Spleen (tissue), 11 donors: Measurements from ENCODE around the gene IQGAP2. TPM values are rescaled to one million over a fixed set of nuclear protein-coding genes. Genes with fewer than 3 reads are reported as not detected.

Experiments used
- DNase-seq: peaks from one replicate; pipeline ENCODE4 v3.0.0-alpha.2; 2020
- H3K27ac ChIP-seq, 8 donors: fragments of 200-600 bp; sonication (generic) in 7 of 8; 1 replicate in 4 of 8; 2 replicates in 4 of 8; pipeline versions ENCODE4 v1.5.0 to v1.8.0; 2016 to 2021; ENCODE audit warnings: inconsistent platforms in 4 of 8, mild to moderate bottlenecking in 4 of 8, moderate library complexity in 1 of 8
- H3K27me3 ChIP-seq, 7 donors: fragments of 200-600 bp; sonication (generic) in 6 of 7; replicated peaks in 1 of 7; 1 replicate in 4 of 7; 2 replicates in 3 of 7; pipeline versions ENCODE4 v1.5.0 to v1.8.0; 2016 to 2021; ENCODE audit warnings: inconsistent platforms in 3 of 7, mild to moderate bottlenecking in 1 of 7
- H3K36me3 ChIP-seq, 6 donors: fragments of 200-600 bp; sonication (generic) in 5 of 6; 1 replicate in 4 of 6; 2 replicates in 2 of 6; pipeline versions ENCODE4 v1.5.0 to v1.8.0; 2016 to 2021; ENCODE audit warnings: inconsistent platforms in 2 of 6
- H3K4me1 ChIP-seq, 6 donors: fragments of 200-600 bp; sonication (generic) in 5 of 6; 1 replicate in 3 of 6; 2 replicates in 3 of 6; pipeline versions ENCODE4 v1.5.0 to v1.8.0; 2016 to 2021; ENCODE audit warnings: inconsistent platforms in 3 of 6
- H3K4me3 ChIP-seq, 8 donors: fragments of 200-600 bp; sonication (generic) in 7 of 8; 1 replicate in 4 of 8; 2 replicates in 4 of 8; pipeline versions ENCODE4 v1.5.0 to v1.8.0; 2016 to 2021; ENCODE audit warnings: inconsistent platforms in 4 of 8, mild to moderate bottlenecking in 4 of 8, moderate library complexity in 2 of 8
- H3K9me3 ChIP-seq, 8 donors: fragments of 200-600 bp; sonication (generic) in 7 of 8; 1 replicate in 4 of 8; 2 replicates in 4 of 8; pipeline versions ENCODE4 v1.5.0 to v1.8.0; 2016 to 2021; ENCODE audit warnings: inconsistent platforms in 4 of 8
- POLR2A ChIP-seq, 3 donors: fragments of 450-650 bp; IDR thresholded peaks; one replicate each; pipeline ENCODE4 v1.5.1; 2017; ENCODE audit warnings: antibody characterized with exemption in 3 of 3, mild to moderate bottlenecking in 1 of 3
- POLR2AphosphoS5 ChIP-seq, 3 donors: sonication (generic); formaldehyde crosslinking; IDR thresholded peaks; one replicate each; pipeline ENCODE4 v1.5.1; 2017; ENCODE audit warnings: antibody characterized with exemption in 3 of 3
- WGBS, 5 donors: extraction: QIAGEN DNeasy Blood & Tissue Kit in 3 of 5; methylation state at CpG; one replicate each; pipeline versions ENCODE4 v1.1.5 to v1.1.7; 2013 to 2018; 5-methylcytosine and 5-hydroxymethylcytosine counted together
- intact Hi-C: fragments of 100-400 bp; cut with DNase I; formaldehyde crosslinking; loops from one replicate; pipeline ENCODE4 v1.15.0; 2023; ENCODE audit warnings: low total_unique reads
- polyA plus RNA-seq, 3 donors: library from polyadenylated mRNA; stranded (reverse); fragments of 200-250 nt; gene quantifications; one replicate each; pipeline ENCODE4 v1.2.1, GENCODE V29; 2013
- total RNA-seq, 7 donors: library from RNA; depleted of rRNA in 3 of 7; stranded (reverse); fragments of >200 nt in 3 of 7; fragmentation: NEBNext Ultra II Directional in 4 of 7; extraction: Animal tissue kit (Norgen Biotek cat#: 25700) in 4 of 7; gene quantifications; one replicate each; pipeline versions ENCODE4 v1.1.0 to v1.2.1, GENCODE V29; 2016 to 2021
- TF ChIP-seq, protein P1 (sequence below), 11 experiments: fragments of 200-600 bp in 7 of 11; fragments of 450-650 bp in 4 of 11; sonication (generic) in 4 of 11; IDR thresholded peaks in 8 of 11; conservative IDR thresholded peaks in 3 of 11; 1 replicate in 7 of 11; 2 replicates in 4 of 11; pipeline versions ENCODE4 v1.4.0 to v1.8.0; 2016 to 2021; ENCODE audit warnings: antibody characterized with exemption in 11 of 11, inconsistent platforms in 4 of 11, mild to moderate bottlenecking in 1 of 11
- donor health status: healthy with polysubstance abuse.
- donor health status: DM: no; HTN: no; CAD: no; lungs with moderate emphysema.
- donor health status: DM: no; HTN: no; CAD: no.
- donor health status: Bipolar disorder and iron deficiency.
- donor health status: healthy.
- donor health status: DM: no; HTN: no; CAD: no.
- donor health status: DM: yes; HTN: yes; CAD: no.

Gene IQGAP2
- total and polyA plus RNA-seq, 10 donors = 9.3 to 83.6 (median 52.8) TPM

GRCh38 chr5:76718381-76718832 lies 315.3 kb downstream of the IQGAP2 start:
- H3K9me3 ChIP-seq = no peaks in the 10 kb centered on the region
- peak; percentile 80 for DNase-seq
- peak overlapping the region in 7 of 8 donors; percentile 55 to 84 (median 73) for H3K4me3 ChIP-seq
- peak overlapping the region; percentile 40 to 92 (median 89) for H3K27ac ChIP-seq
- H3K4me1 ChIP-seq = peaks cover 21 to 95% (median 69%) of the 10 kb centered on the region in 6 donors
- WGBS, 5 donors = 50 to 79% (median 71%) methylated on average over 5 of the region's 5 CpGs
- peaks cover 0 to 35% (median 10%) of the 10 kb centered on the region in 7 donors for H3K27me3 ChIP-seq
- intact Hi-C loops = loop anchor here (5.0 to 10.0 kb wide), 2 partner anchors 54 to 114 kb away; no protein-coding TSS in a partner anchor
- TF ChIP-seq, protein P1, sequence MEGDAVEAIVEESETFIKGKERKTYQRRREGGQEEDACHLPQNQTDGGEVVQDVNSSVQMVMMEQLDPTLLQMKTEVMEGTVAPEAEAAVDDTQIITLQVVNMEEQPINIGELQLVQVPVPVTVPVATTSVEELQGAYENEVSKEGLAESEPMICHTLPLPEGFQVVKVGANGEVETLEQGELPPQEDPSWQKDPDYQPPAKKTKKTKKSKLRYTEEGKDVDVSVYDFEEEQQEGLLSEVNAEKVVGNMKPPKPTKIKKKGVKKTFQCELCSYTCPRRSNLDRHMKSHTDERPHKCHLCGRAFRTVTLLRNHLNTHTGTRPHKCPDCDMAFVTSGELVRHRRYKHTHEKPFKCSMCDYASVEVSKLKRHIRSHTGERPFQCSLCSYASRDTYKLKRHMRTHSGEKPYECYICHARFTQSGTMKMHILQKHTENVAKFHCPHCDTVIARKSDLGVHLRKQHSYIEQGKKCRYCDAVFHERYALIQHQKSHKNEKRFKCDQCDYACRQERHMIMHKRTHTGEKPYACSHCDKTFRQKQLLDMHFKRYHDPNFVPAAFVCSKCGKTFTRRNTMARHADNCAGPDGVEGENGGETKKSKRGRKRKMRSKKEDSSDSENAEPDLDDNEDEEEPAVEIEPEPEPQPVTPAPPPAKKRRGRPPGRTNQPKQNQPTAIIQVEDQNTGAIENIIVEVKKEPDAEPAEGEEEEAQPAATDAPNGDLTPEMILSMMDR (IDR thresholded peaks at IDR 0.05 in 8 of 11, conservative IDR thresholded peaks at IDR 0.05 in 3 of 11) = no peak
- TF ChIP-seq POLR2AphosphoS5 (IDR thresholded peaks at IDR 0.05) (peak in 2 of 3 donors; percentile 84 to 87), POLR2A (IDR thresholded peaks at IDR 0.05) (peak in 1 of 3 donors; percentile 83)
- no peaks in the 10 kb centered on the region for H3K36me3 ChIP-seq

DNA sequence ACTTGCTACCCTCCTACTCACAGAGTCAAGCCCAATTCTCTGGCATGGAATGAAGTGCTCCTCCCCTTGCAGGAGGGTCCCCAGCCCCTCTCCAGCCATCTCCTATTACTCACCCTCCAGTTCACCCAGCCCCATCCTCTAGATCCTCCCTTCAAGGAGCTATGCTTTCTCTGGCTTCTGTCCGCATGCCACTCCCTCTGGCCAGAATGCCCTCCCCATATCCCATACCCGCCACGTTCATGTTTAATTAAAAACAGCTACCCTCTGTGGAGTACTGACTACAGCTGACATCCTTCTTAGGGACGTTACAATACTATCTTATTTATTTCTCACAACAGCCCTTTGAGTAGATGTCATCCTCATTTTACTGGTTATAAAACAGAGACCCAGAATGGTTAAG lies 315.8 kb downstream of the IQGAP2 start:
- Histone ChIP-seq H3K36me3 (no peaks in the 10 kb centered on the region), H3K9me3 (no peaks in the 10 kb centered on the region), H3K27ac (peak overlapping the region; percentile 28 to 92 (median 89)), H3K4me3 (peak overlapping the region in 2 of 8 donors; percentile 76 to 84), H3K4me1 (peaks cover 21 to 100% (median 72%) of the 10 kb centered on the region in 6 donors), H3K27me3 (peaks cover 0 to 35% (median 10%) of the 10 kb centered on the region in 7 donors)
- DNase-seq = no peak
- TF ChIP-seq POLR2A (IDR thresholded peaks at IDR 0.05) = no peak
- no peak for TF ChIP-seq POLR2AphosphoS5 (IDR thresholded peaks at IDR 0.05)
- TF ChIP-seq, protein P1 (IDR thresholded peaks at IDR 0.05 in 8 of 11, conservative IDR thresholded peaks at IDR 0.05 in 3 of 11) = no peak
- intact Hi-C loops = loop anchor here (5.0 to 10.0 kb wide), 2 partner anchors 53 to 114 kb away; no protein-coding TSS in a partner anchor
- WGBS, 5 donors = 70 to 90% (median 83%) methylated on average over 4 of the region's 4 CpGs

DNA sequence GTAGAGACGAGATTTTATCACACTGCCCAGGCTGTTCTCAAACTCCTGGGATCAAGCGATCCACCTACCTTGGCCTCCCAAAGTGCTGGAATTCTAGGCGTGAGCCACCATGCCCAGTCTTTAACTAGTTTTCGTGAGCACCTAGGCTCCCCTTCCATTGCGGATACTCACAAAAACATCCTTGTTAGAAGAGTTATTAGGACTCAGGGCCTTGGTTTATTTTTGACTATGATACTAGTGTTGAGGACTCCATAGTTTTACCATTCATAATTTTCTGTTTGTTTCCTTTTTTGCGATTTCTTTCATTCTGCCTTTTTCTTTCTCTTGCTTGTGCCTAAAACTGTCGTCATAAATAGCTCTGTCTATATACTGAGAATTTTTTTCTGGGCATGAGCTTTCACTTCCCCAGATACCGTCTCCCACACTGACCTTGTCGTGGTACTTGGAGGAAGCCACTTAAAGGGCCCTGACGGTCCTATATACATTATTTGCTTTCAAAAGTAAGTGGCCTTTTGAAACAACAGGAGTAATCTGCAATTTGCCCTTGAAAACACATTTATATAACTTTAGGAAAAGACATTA lies 318.0 kb downstream of the IQGAP2 start:
- TF ChIP-seq POLR2AphosphoS5 (IDR thresholded peaks at IDR 0.05) (no peak), POLR2A (IDR thresholded peaks at IDR 0.05) (no peak)
- TF ChIP-seq, protein P1 (IDR thresholded peaks at IDR 0.05 in 8 of 11, conservative IDR thresholded peaks at IDR 0.05 in 3 of 11) = no peak
- intact Hi-C loops = no loop called here
- Histone ChIP-seq H3K27me3 (peaks cover 0 to 17% (median 0%) of the 10 kb centered on the region in 7 donors), H3K9me3 (no peaks in the 10 kb centered on the region), H3K36me3 (no peaks in the 10 kb centered on the region), H3K4me3 (peak overlapping the region in 1 of 8 donors; percentile 38), H3K4me1 (peaks cover 19 to 94% (median 68%) of the 10 kb centered on the region in 6 donors), H3K27ac (peak overlapping the region; percentile 35 to 92 (median 89))
- no peak for DNase-seq
- 33 to 39% (median 37%) methylated on average over 10 of the region's 10 CpGs for WGBS, 5 donors

- intact Hi-C loops = no loop called here
- H3K27me3 ChIP-seq = no peaks in the 10 kb centered on the region
- H3K4me3 ChIP-seq = no peak overlapping the region
- WGBS, 5 donors = 60 to 84% (median 80%) methylated on average over 1 of the region's 1 CpG
- H3K9me3 ChIP-seq = peaks cover 0 to 11% (median 1%) of the 10 kb centered on the region in 8 donors
- DNase-seq = no peak
- H3K27ac ChIP-seq = peak overlapping the region in 5 of 8 donors; percentile 40 to 92 (median 89)
- peaks cover 0 to 4% (median 0%) of the 10 kb centered on the region in 6 donors for H3K36me3 ChIP-seq
- peaks cover 19 to 72% (median 58%) of the 10 kb centered on the region in 6 donors for H3K4me1 ChIP-seq
- TF ChIP-seq POLR2A (IDR thresholded peaks at IDR 0.05) (no peak), POLR2AphosphoS5 (IDR thresholded peaks at IDR 0.05) (no peak)
- TF ChIP-seq, protein P1 (IDR thresholded peaks at IDR 0.05 in 8 of 11, conservative IDR thresholded peaks at IDR 0.05 in 3 of 11) = no peak
Observed at GRCh38 chr5:76723266-76723665, 320.2 kb downstream of the IQGAP2 start.
